SK-N-SH (cell line): ENCODE measurements around the gene YPEL3. TPM values are rescaled to one million over a fixed set of nuclear protein-coding genes. Genes with fewer than 3 reads are reported as not detected.
A peak's percentile ranks its signal among the peaks of the same experiment; 100 is the strongest.

Experiments used
- CTCF ChIA-PET: fragments of 300-600, 350-600 bp; formaldehyde crosslinking; extraction: SDS; loops from one replicate; lab custom pipeline; 2021; lab: Yijun Ruan, JAX
- POLR2A ChIA-PET: fragments of 350-600 bp; sonication (Branson Sonifier 250); formaldehyde crosslinking; extraction: SDS; loops from one replicate; lab custom pipeline; 2020; ENCODE audit warnings: antibody characterized with exemption, inconsistent platforms; lab: Yijun Ruan, JAX
- DNase-seq: peaks from one replicate; pipeline ENCODE4 v3.0.0; 2012
- H2AFZ ChIP-seq: fragments of 200-600 bp; sonication (generic); 2 replicates; pipeline ENCODE4 v1.8.1; 2016; ENCODE audit warnings: antibody characterized with exemption, mild to moderate bottlenecking, low read depth
- H3F3A ChIP-seq: fragments of 200-600 bp; sonication (generic); replicated peaks from 2 replicates; pipeline ENCODE3; 2016; ENCODE audit warnings: antibody characterized with exemption, mild to moderate bottlenecking; ENCODE audit not compliant: insufficient read depth
- H3K27ac ChIP-seq, 2 experiments: fragments of 200-500 bp in 1 of 2; fragments of 200-600 bp in 1 of 2; sonication (Bioruptor generic) in 1 of 2; sonication (generic), shearing (Covaris generic) in 1 of 2; 2 replicates each; pipeline versions ENCODE4 v1.5.1 to v1.6.1; 2014 to 2016; ENCODE audit warnings: low read depth in 2 of 2, inconsistent platforms in 1 of 2, low read length in 1 of 2, mild to moderate bottlenecking in 1 of 2, mixed read lengths in 1 of 2
- H3K27me3 ChIP-seq: fragments of 200-600 bp; sonication (generic), shearing (Covaris generic); 2 replicates; pipeline ENCODE4 v1.6.1; 2016; ENCODE audit warnings: mixed run types; ENCODE audit not compliant: insufficient read depth
- H3K36me3 ChIP-seq, 2 experiments: fragments of 200-500 bp in 1 of 2; fragments of 200-600 bp in 1 of 2; sonication (Bioruptor generic) in 1 of 2; sonication (generic) in 1 of 2; replicated peaks in 1 of 2; 2 replicates each; pipeline versions ENCODE3 to v1.5.1; 2014 to 2016; ENCODE audit warnings: low read length in 1 of 2, mild to moderate bottlenecking in 1 of 2; ENCODE audit not compliant: insufficient read depth in 2 of 2, control insufficient read depth in 1 of 2
- H3K4me1 ChIP-seq, 2 experiments: fragments of 200-500 bp in 1 of 2; fragments of 200-600 bp in 1 of 2; sonication (Bioruptor generic) in 1 of 2; sonication (generic), shearing (Covaris generic) in 1 of 2; 2 replicates each; pipeline versions ENCODE4 v1.5.1 to v1.6.1; 2014 to 2016; ENCODE audit warnings: low read depth in 1 of 2, low read length in 1 of 2, mixed run types in 1 of 2; ENCODE audit not compliant: insufficient read depth in 2 of 2, control insufficient read depth in 1 of 2
- H3K4me2 ChIP-seq: fragments of 200-600 bp; sonication (generic), shearing (Covaris generic); 2 replicates; pipeline ENCODE4 v1.6.1; 2017; ENCODE audit warnings: mixed run types
- H3K4me3 ChIP-seq, 2 experiments: fragments of 200-500 bp in 1 of 2; fragments of 200-600 bp in 1 of 2; sonication (Bioruptor generic) in 1 of 2; sonication (generic), shearing (Covaris generic) in 1 of 2; 2 replicates each; pipeline versions ENCODE4 v1.5.1 to v1.8.1; 2014 to 2016; ENCODE audit warnings: low read depth in 2 of 2, inconsistent platforms in 1 of 2, low read length in 1 of 2, mild to moderate bottlenecking in 1 of 2, mixed read lengths in 1 of 2, moderate library complexity in 1 of 2
- H3K79me2 ChIP-seq: fragments of 200-600 bp; sonication (generic); 2 replicates; pipeline ENCODE4 v1.8.1; 2017; ENCODE audit warnings: mild to moderate bottlenecking; ENCODE audit not compliant: insufficient read depth
- H3K9ac ChIP-seq: fragments of 200-600 bp; sonication (generic); 2 replicates; pipeline ENCODE4 v1.6.1; 2017; ENCODE audit warnings: mixed run types
- H3K9me2 ChIP-seq: fragments of 200-600 bp; sonication (generic); 2 replicates; pipeline ENCODE4 v1.6.1; 2017; ENCODE audit warnings: mixed run types
- H3K9me3 ChIP-seq: fragments of 200-600 bp; sonication (generic); 2 replicates; pipeline ENCODE4 v1.6.1; 2017; ENCODE audit warnings: mixed run types, mild to moderate bottlenecking, moderate library complexity
- H4K20me1 ChIP-seq: fragments of 200-600 bp; sonication (generic); 2 replicates; pipeline ENCODE4 v1.6.1; 2017; ENCODE audit warnings: mild to moderate bottlenecking, mixed run types; ENCODE audit not compliant: insufficient read depth
- ELF1 ChIP-seq: IDR thresholded peaks from 2 replicates; pipeline ENCODE4 v1.4.0; 2012
- FOSL2 ChIP-seq: IDR thresholded peaks from 2 replicates; pipeline ENCODE4 v1.4.0; 2012; ENCODE audit warnings: low read depth, mild to moderate bottlenecking, moderate library complexity, borderline replicate concordance
- PBX3 ChIP-seq: IDR thresholded peaks from 2 replicates; pipeline ENCODE4; 2012
- RAD21 ChIP-seq: IDR thresholded peaks from 2 replicates; pipeline ENCODE4 v1.6.1; 2012; ENCODE audit warnings: mild to moderate bottlenecking, low read length
- REST ChIP-seq: IDR thresholded peaks from 2 replicates; pipeline ENCODE4 v1.6.1; 2012; ENCODE audit warnings: mild to moderate bottlenecking, low read depth, low read length, moderate library complexity
- RFX5 ChIP-seq: IDR thresholded peaks from 2 replicates; pipeline ENCODE4 v1.6.1; 2012; ENCODE audit warnings: mild to moderate bottlenecking, improper control_type of control experiment, low read length
- TAF1 ChIP-seq: IDR thresholded peaks from 2 replicates; pipeline ENCODE4 v1.6.1; 2012; ENCODE audit warnings: low read depth, mild to moderate bottlenecking, low read length, moderate library complexity, borderline replicate concordance
- WGBS: methylation state at CpG from one replicate; pipeline ENCODE4 v1.1.6; 2017; ENCODE audit warnings: low lambda C conversion rate; 5-methylcytosine and 5-hydroxymethylcytosine counted together
- polyA plus RNA-seq, 3 experiments: library from polyadenylated mRNA; depleted of rRNA; stranded (reverse); fragments of >200 nt; gene quantifications; 2 replicates each; pipeline ENCODE4 v1.2.3, GENCODE V29; 2012

YPEL3 gene
- polyA plus RNA-seq, 1 of the 3 experiments (the other 2 are of a cell fraction): 36.6 TPM

DNA sequence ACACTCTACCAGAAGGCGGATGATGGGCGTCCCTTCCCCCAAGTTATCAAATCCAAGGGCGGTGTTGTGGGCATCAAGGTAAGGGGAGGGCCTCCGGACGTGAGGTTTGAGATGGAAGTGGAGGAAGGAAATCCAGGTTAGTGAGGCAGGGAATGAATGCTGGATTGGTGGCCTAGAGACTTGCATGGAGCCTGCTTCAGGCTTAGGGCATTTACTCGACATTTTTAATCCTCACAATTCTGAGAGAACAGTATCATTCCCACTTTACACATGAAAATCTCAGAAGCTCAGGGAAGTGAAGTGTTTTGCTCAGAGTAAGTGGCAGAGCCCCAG, 28.5 kb downstream of the YPEL3 start (continued):
- TF ChIP-seq REST (no peak), RFX5 (no peak)

DNA sequence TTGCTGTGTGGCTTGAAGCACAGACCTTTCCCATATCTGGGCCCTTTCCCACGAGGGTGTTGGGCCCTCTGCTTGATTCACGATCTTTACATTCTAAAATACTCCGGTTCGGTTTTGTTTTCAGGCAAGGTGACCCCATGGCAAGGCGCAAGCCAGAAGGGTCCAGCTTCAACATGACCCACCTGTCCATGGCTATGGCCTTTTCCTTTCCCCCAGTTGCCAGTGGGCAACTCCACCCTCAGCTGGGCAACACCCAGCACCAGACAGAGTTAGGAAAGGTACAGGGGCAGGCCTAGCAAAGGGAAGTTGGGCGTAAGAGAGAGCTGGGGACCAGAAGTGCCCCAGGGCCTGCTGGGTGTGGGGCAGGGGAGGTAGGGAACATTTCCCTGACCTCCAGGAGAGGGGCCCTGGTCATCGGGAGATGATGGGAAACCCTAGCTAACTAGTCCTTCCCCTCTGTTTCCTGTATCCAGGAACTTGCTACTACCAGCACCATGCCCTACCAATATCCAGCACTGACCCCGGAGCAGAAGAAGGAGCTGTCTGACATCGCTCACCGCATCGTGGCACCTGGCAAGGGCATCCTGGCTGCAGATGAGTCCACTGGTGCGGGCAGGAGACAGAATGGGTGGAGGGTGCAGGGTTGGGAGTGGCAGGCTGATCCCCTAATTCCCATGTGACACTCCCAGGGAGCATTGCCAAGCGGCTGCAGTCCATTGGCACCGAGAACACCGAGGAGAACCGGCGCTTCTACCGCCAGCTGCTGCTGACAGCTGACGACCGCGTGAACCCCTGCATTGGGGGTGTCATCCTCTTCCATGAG, 29.0 kb downstream of the YPEL3 start:
- Histone ChIP-seq H3F3A (peaks cover 56% of the 10 kb centered on the region), H3K27ac (peak overlapping the region; percentile 92 to 98), H2AFZ (no peak overlapping the region), H3K27me3 (no peaks in the 10 kb centered on the region), H3K4me1 (peaks cover 36 to 39% of the 10 kb centered on the region in 2 experiments), H3K36me3 (peaks cover 42 to 56% of the 10 kb centered on the region in 2 experiments), H3K9me2 (no peaks in the 10 kb centered on the region), H3K79me2 (peaks cover 80% of the 10 kb centered on the region), H3K9me3 (no peaks in the 10 kb centered on the region), H3K4me3 (peak overlapping the region; percentile 92 to 98), H3K9ac (peak overlapping the region; percentile 99), H4K20me1 (peaks cover 59% of the 10 kb centered on the region), H3K4me2 (peak overlapping the region; percentile 100)
- TF ChIP-seq TAF1: no peak
- no peak for TF ChIP-seq RAD21
- no peak for TF ChIP-seq ELF1
- no peak for TF ChIP-seq FOSL2
- TF ChIP-seq PBX3: no peak
- ChIA-PET POLR2A (interaction anchor here (0.7 to 5.1 kb wide), 4 partner anchors 9 to 25 kb away, joined by 3 to 57 read pairs (median 16); partner anchors contain the start of genes PPP4C and TBX6), CTCF (interaction anchor here (0.6 to 6.7 kb wide), 8 partner anchors 13 to 48 kb away, joined by 3 to 68 read pairs (median 4); partner anchors contain the start of genes TBX6 and TLCD3B)
- 45% methylated on average over 18 of the region's 21 CpGs for WGBS
- DNase-seq: peak; percentile 12
